ENCODE results near the gene RGS4. TPM values are rescaled to one million over a fixed set of nuclear protein-coding genes. Genes with fewer than 3 reads are reported as not detected.

The RGS4 gene
- total RNA-seq, 1 donor from 2014 or later, result 38.1 TPM

- Mint-ChIP-seq H3K27me3 (peaks cover 4% of the 10 kb centered on the region), H3K36me3 (no peaks in the 10 kb centered on the region), H3K27ac (no peak overlapping the region), H3K9me3 (no peaks in the 10 kb centered on the region), H3K4me1 (ENCODE audit: unreplicated experiment) (no peaks in the 10 kb centered on the region), H3K4me3 (no peak overlapping the region)
- no peak for DNase-seq (ENCODE audit: extremely low spot score, unreplicated experiment)
- no peak for TF ChIP-seq CTCF (conservative IDR thresholded peaks at IDR 0.05)
Observed at GRCh38 chr1:163119707-163120106, 50.5 kb downstream of the RGS4 start.

GRCh38 chr1:163120372-163120771 lies 51.2 kb downstream of the RGS4 start:
- H3K4me1 Mint-ChIP-seq (ENCODE audit: unreplicated experiment), result no peaks in the 10 kb centered on the region
- peaks cover 4% of the 10 kb centered on the region for H3K27me3 Mint-ChIP-seq
- H3K27ac Mint-ChIP-seq, result no peak overlapping the region
- no peaks in the 10 kb centered on the region for H3K36me3 Mint-ChIP-seq
- no peak for TF ChIP-seq CTCF (conservative IDR thresholded peaks at IDR 0.05)
- DNase-seq (ENCODE audit: extremely low spot score, unreplicated experiment), result no peak
- H3K9me3 Mint-ChIP-seq, result no peaks in the 10 kb centered on the region
- no peak overlapping the region for H3K4me3 Mint-ChIP-seq

GRCh38 chr1:163124812-163125211 lies 55.7 kb downstream of the RGS4 start:
- no peak for DNase-seq (ENCODE audit: extremely low spot score, unreplicated experiment)
- Mint-ChIP-seq H3K4me3 (no peak overlapping the region), H3K9me3 (no peaks in the 10 kb centered on the region), H3K27me3 (peaks cover 7% of the 10 kb centered on the region), H3K27ac (no peak overlapping the region), H3K4me1 (ENCODE audit: unreplicated experiment) (no peaks in the 10 kb centered on the region), H3K36me3 (no peaks in the 10 kb centered on the region)
- TF ChIP-seq CTCF (conservative IDR thresholded peaks at IDR 0.05), result no peak

Other genes starting within 250 kb of the RGS4 start
- gene CCDC190, start 208.2 kb upstream of the RGS4 start, total RNA-seq (ENCODE audit: low replicate concordance), result 0.14 TPM in 1 of 2 replicates, not detected in the other
- 9.1 and 70.0 TPM in 2 replicates for gene RGS5, start 133.6 kb downstream of the RGS4 start, total RNA-seq (ENCODE audit: low replicate concordance)